HG03064 (cell line): ENCODE measurements around the gene RABIF.
"Not testable (repeated sequence)": the region's sequence is repeated elsewhere in the genome, so short reads cannot be mapped to it uniquely, and the experiment has no call there.

ENCODE experiments used
- ATAC-seq: cut with Tn5 transposase; IDR thresholded peaks from one replicate; pipeline ENCODE4 v1.9.1; 2021; ENCODE audit warnings: low read depth; ENCODE audit not compliant: unreplicated experiment

RABIF gene

GRCh38 chr1:202836623-202837403 is 52.1 kb downstream of the RABIF start:
- ATAC-seq, result no peak

GRCh38 chr1:202835548-202836072 is 53.3 kb downstream of the RABIF start:
- ATAC-seq, result no peak

GRCh38 chr1:202834771-202835547 is 54.0 kb downstream of the RABIF start:
- ATAC-seq, result no peak

- no peak for ATAC-seq
Observed at GRCh38 chr1:202831906-202832305, 57.0 kb downstream of the RABIF start.

- ATAC-seq, result not testable (repeated sequence)
Observed at GRCh38 chr1:202829223-202829622, 59.7 kb downstream of the RABIF start.
